GM12873 (cell line): ENCODE measurements around the gene GPA33.

Experiments used
- TF ChIP-seq, protein P1 (sequence below): IDR thresholded peaks from 2 replicates; pipeline ENCODE4 v1.5.1; 2012; ENCODE audit warnings: low read depth, mild to moderate bottlenecking, moderate library complexity, low read length, control low read depth; ENCODE audit not compliant: insufficient read depth; ENCODE audit errors: missing control alignments

Gene GPA33

DNA sequence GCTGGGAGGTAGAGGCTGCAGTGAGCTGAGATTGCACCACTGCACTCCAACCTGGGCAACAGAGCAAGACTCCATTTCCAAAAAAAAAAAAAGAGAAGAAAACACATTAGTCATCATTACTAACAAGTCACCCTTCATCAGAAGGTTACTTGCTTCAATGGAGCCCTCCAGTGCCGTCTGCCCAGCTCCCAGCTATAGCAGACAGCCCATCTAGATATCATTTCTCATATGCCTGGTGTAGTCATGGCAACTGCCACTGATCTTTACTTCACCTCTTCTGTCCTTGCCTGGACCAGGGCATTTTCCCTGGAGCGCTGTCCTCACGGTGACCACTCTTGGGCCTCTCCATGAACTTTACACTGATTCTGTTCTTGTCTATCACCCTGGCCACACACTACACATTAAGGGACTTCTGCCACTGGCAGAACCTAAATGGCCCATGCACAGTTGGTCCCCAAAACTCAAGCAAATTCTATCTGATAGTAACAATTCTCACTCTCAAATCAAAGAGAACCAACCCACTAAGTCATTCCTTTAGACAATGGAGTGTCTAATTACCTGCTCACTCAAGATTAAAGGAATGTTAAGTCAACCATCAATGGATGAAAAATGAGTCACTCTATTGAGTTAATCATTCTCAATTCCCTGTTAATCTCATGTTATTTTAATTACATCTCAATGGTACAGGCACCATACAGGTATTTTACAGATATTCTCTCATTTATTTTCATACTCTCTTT lies 12.9 kb downstream of the GPA33 start:
- TF ChIP-seq, protein P1, sequence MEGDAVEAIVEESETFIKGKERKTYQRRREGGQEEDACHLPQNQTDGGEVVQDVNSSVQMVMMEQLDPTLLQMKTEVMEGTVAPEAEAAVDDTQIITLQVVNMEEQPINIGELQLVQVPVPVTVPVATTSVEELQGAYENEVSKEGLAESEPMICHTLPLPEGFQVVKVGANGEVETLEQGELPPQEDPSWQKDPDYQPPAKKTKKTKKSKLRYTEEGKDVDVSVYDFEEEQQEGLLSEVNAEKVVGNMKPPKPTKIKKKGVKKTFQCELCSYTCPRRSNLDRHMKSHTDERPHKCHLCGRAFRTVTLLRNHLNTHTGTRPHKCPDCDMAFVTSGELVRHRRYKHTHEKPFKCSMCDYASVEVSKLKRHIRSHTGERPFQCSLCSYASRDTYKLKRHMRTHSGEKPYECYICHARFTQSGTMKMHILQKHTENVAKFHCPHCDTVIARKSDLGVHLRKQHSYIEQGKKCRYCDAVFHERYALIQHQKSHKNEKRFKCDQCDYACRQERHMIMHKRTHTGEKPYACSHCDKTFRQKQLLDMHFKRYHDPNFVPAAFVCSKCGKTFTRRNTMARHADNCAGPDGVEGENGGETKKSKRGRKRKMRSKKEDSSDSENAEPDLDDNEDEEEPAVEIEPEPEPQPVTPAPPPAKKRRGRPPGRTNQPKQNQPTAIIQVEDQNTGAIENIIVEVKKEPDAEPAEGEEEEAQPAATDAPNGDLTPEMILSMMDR = no peak

DNA sequence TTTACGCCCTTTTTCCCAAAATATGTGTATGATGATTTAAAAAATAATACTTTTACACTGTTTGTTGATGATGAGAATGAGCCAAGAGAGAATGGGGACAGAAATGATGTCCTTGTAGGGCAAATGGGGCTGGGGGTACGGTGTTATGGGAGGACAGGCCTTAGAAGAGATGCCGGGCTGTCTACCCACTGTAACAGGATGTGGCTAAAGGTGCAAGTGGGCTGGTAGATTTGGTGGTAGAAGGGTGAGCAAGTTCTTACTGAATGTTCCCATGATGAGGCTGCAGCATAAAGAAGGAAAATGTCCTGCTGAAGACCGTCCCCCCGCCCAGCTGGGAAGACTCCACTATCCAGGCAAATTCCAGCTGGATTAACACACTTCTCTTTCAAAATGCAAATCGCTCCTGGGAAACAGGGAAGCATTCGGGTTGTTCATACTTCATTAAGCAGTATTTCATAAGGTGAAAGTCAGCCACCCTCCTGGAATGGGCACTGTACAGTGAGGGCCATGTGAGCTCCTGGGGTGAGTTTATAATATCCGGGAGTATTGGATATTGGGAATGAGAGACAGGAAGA lies 14.0 kb downstream of the GPA33 start:
- TF ChIP-seq, protein P1 = no peak

DNA sequence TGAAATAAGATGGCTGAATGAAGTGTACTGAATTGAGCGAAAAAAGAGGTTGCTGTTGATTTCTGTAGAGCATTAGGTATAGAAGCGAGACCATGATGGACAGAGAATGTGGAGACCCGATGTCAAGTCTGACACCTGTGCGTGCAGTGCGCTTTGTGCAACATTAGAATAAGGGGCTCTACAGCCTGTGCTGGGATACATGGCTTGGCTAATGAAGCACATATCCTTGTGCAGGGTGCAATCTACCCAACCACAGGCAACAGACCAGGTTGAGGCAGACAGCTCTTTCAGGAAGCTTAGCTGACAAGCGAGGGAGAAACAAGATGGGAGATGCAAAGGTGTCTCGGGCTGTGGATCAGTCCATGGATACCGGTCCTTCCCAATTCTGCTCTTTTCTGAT lies 18.9 kb downstream of the GPA33 start:
- TF ChIP-seq, protein P1 = no peak

DNA sequence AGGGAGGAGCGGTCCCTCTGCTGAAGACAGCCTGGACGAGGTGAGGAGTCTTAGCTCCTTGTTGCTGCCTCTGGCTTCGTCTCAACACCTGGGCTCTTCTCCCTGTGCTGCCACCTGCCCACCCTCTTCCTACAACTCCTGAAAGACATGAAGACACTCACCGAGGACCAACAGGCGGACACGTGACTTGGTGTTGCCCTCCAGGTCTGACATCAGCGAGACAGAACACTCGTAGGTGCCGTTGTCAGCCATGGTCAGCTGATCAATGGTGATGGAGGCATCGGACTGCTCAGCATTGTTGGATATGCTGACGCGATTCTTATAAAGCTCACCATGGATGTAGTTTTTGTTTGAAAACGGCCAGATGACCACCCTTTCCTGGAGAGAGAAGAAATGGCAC lies 21.4 kb downstream of the GPA33 start:
- TF ChIP-seq, protein P1 = no peak

DNA sequence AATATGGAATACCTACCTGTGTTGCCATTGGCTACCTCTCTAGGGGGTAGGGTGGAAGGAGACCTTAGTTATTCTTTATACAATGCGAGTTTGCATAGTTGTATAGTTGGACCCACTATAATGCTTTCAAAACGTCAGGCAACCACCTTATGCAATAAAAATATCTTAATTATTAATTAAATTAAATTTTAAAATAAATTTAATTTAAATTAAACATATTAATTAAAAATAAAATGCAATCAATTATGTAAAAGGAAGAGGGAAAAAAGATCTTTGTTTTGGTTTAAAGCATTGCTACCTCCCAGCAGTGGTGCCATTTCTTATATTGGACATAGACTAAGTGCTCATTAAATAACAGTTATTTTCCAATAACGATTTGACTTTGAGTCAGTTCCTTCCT lies 22.3 kb downstream of the GPA33 start:
- TF ChIP-seq, protein P1 = no peak

DNA sequence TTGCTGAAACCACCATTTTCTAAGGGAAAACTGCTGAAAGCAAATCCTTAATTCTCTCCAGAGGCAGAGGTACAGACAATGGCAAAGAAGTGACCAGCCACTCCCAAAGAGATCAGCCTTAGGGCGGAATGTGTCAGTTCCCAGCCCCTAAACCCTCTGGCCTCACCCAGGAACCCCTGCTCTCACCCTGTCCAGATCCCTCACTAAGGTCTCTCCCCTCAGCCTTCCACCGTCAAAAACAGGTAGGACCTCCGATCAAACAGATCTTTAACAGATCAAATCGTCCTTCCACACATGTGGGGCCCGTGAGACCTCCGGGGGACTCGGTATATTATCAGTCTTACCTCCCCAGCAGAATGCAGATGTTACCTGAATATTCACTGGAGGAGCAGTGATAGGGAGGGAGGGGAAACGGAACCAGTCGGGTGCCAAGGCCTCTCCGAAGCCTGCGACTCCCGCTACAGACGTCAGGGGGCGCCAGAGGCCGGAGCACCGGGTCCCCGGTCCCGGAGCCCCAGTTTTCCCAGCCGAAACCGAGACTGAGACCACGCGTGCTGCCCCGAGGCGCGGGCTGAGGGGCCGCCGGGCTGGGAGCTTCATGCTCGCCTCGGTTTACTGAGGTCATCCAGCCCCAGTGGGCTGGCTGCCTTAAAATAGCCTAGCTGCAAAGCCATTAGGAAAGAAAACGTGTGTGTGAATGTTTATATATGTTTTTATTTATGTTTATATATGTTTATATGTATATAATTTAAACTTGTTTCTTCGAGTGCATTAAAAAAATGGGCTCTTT lies 23.6 kb downstream of the GPA33 start:
- TF ChIP-seq, protein P1 = peak; percentile 94

DNA sequence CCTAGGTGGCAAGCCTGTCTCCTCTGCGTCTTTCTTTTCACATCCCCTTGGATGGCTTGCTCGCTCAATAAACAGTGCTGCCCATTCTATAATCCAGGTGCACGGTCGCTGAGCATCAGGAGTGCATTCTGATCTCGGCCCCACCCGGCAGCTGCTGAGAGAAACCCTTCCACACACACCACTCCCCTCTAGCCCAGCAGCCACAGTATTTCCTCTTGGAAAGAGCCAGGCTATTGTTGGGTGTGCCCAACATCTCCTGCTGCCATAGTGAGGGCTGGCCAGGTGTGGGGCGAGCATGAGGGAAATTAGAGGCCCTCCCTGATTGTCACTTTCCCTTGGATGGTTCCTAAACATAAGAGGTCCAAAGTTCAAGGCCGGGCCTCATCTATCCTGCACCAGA lies 24.7 kb downstream of the GPA33 start:
- TF ChIP-seq, protein P1 = no peak
